SK-N-SH (cell line): ENCODE results near the gene PRPF40A. TPM values are rescaled to one million over a fixed set of nuclear protein-coding genes. Genes with fewer than 3 reads are reported as not detected.
A peak's percentile ranks its signal among the peaks of the same experiment; 100 is the strongest.

Experiments used
- CTCF ChIA-PET: fragments of 300-600, 350-600 bp; formaldehyde crosslinking; extraction: SDS; loops from one replicate; lab custom pipeline; 2021; lab: Yijun Ruan, JAX
- POLR2A ChIA-PET: fragments of 350-600 bp; sonication (Branson Sonifier 250); formaldehyde crosslinking; extraction: SDS; loops from one replicate; lab custom pipeline; 2020; ENCODE audit warnings: antibody characterized with exemption, inconsistent platforms; lab: Yijun Ruan, JAX
- DNase-seq: peaks from one replicate; pipeline ENCODE4 v3.0.0; 2012
- H2AFZ ChIP-seq: fragments of 200-600 bp; sonication (generic); 2 replicates; pipeline ENCODE4 v1.8.1; 2016; ENCODE audit warnings: antibody characterized with exemption, mild to moderate bottlenecking, low read depth
- H3F3A ChIP-seq: fragments of 200-600 bp; sonication (generic); replicated peaks from 2 replicates; pipeline ENCODE3; 2016; ENCODE audit warnings: antibody characterized with exemption, mild to moderate bottlenecking; ENCODE audit not compliant: insufficient read depth
- H3K27ac ChIP-seq, 2 experiments: fragments of 200-500 bp in 1 of 2; fragments of 200-600 bp in 1 of 2; sonication (Bioruptor generic) in 1 of 2; sonication (generic), shearing (Covaris generic) in 1 of 2; 2 replicates each; pipeline versions ENCODE4 v1.5.1 to v1.6.1; 2014 to 2016; ENCODE audit warnings: low read depth in 2 of 2, inconsistent platforms in 1 of 2, low read length in 1 of 2, mild to moderate bottlenecking in 1 of 2, mixed read lengths in 1 of 2
- H3K27me3 ChIP-seq: fragments of 200-600 bp; sonication (generic), shearing (Covaris generic); 2 replicates; pipeline ENCODE4 v1.6.1; 2016; ENCODE audit warnings: mixed run types; ENCODE audit not compliant: insufficient read depth
- H3K36me3 ChIP-seq, 2 experiments: fragments of 200-500 bp in 1 of 2; fragments of 200-600 bp in 1 of 2; sonication (Bioruptor generic) in 1 of 2; sonication (generic) in 1 of 2; replicated peaks in 1 of 2; 2 replicates each; pipeline versions ENCODE3 to v1.5.1; 2014 to 2016; ENCODE audit warnings: low read length in 1 of 2, mild to moderate bottlenecking in 1 of 2; ENCODE audit not compliant: insufficient read depth in 2 of 2, control insufficient read depth in 1 of 2
- H3K4me1 ChIP-seq, 2 experiments: fragments of 200-500 bp in 1 of 2; fragments of 200-600 bp in 1 of 2; sonication (Bioruptor generic) in 1 of 2; sonication (generic), shearing (Covaris generic) in 1 of 2; 2 replicates each; pipeline versions ENCODE4 v1.5.1 to v1.6.1; 2014 to 2016; ENCODE audit warnings: low read depth in 1 of 2, low read length in 1 of 2, mixed run types in 1 of 2; ENCODE audit not compliant: insufficient read depth in 2 of 2, control insufficient read depth in 1 of 2
- H3K4me2 ChIP-seq: fragments of 200-600 bp; sonication (generic), shearing (Covaris generic); 2 replicates; pipeline ENCODE4 v1.6.1; 2017; ENCODE audit warnings: mixed run types
- H3K4me3 ChIP-seq, 2 experiments: fragments of 200-500 bp in 1 of 2; fragments of 200-600 bp in 1 of 2; sonication (Bioruptor generic) in 1 of 2; sonication (generic), shearing (Covaris generic) in 1 of 2; 2 replicates each; pipeline versions ENCODE4 v1.5.1 to v1.8.1; 2014 to 2016; ENCODE audit warnings: low read depth in 2 of 2, inconsistent platforms in 1 of 2, low read length in 1 of 2, mild to moderate bottlenecking in 1 of 2, mixed read lengths in 1 of 2, moderate library complexity in 1 of 2
- H3K79me2 ChIP-seq: fragments of 200-600 bp; sonication (generic); 2 replicates; pipeline ENCODE4 v1.8.1; 2017; ENCODE audit warnings: mild to moderate bottlenecking; ENCODE audit not compliant: insufficient read depth
- H3K9ac ChIP-seq: fragments of 200-600 bp; sonication (generic); 2 replicates; pipeline ENCODE4 v1.6.1; 2017; ENCODE audit warnings: mixed run types
- H3K9me2 ChIP-seq: fragments of 200-600 bp; sonication (generic); 2 replicates; pipeline ENCODE4 v1.6.1; 2017; ENCODE audit warnings: mixed run types
- H3K9me3 ChIP-seq: fragments of 200-600 bp; sonication (generic); 2 replicates; pipeline ENCODE4 v1.6.1; 2017; ENCODE audit warnings: mixed run types, mild to moderate bottlenecking, moderate library complexity
- H4K20me1 ChIP-seq: fragments of 200-600 bp; sonication (generic); 2 replicates; pipeline ENCODE4 v1.6.1; 2017; ENCODE audit warnings: mild to moderate bottlenecking, mixed run types; ENCODE audit not compliant: insufficient read depth
- EP300 ChIP-seq, 2 experiments: IDR thresholded peaks; 2 replicates each; pipeline versions ENCODE4 v1.4.0 to v1.6.1; 2012; ENCODE audit warnings: borderline replicate concordance in 1 of 2, low read depth in 1 of 2, low read length in 1 of 2
- EZH2phosphoT487 ChIP-seq: fragments of 200-600 bp; sonication (generic); IDR thresholded peaks from 2 replicates; pipeline ENCODE4 v1.6.1; 2017; ENCODE audit warnings: low read depth, mixed run types, mild to moderate bottlenecking, antibody characterized with exemption, moderate library complexity, borderline replicate concordance
- FOSL2 ChIP-seq: IDR thresholded peaks from 2 replicates; pipeline ENCODE4 v1.4.0; 2012; ENCODE audit warnings: low read depth, mild to moderate bottlenecking, moderate library complexity, borderline replicate concordance
- FOXJ3 ChIP-seq: sonication (generic); formaldehyde crosslinking; IDR thresholded peaks from 2 replicates; pipeline ENCODE4 v1.5.1; 2020; ENCODE audit warnings: mild to moderate bottlenecking, missing genetic modification reagents
- FOXM1 ChIP-seq: IDR thresholded peaks from 2 replicates; pipeline ENCODE4 v1.4.0; 2012; ENCODE audit warnings: low read depth, mild to moderate bottlenecking
- GATA2 ChIP-seq: sonication (generic); formaldehyde crosslinking; IDR thresholded peaks from 2 replicates; pipeline ENCODE4 v1.5.0; 2020; ENCODE audit warnings: mild to moderate bottlenecking, missing genetic modification reagents
- IRF3 ChIP-seq: fragments of 150-350 bp; IDR thresholded peaks from 2 replicates; pipeline ENCODE4 v1.6.1; 2016; ENCODE audit warnings: mild to moderate bottlenecking, low read depth, low read length
- JUND ChIP-seq: IDR thresholded peaks from 2 replicates; pipeline ENCODE4 v1.4.0; 2012
- MAX ChIP-seq: IDR thresholded peaks from 2 replicates; pipeline ENCODE4 v1.4.0; 2012; ENCODE audit warnings: low read depth
- NFIC ChIP-seq: IDR thresholded peaks from 2 replicates; pipeline ENCODE4 v1.4.0; 2012; ENCODE audit warnings: borderline replicate concordance
- RCOR1 ChIP-seq: fragments of 150-350 bp; IDR thresholded peaks from 2 replicates; pipeline ENCODE4 v1.6.1; 2017; ENCODE audit warnings: antibody characterized with exemption, low read length
- SMC3 ChIP-seq: IDR thresholded peaks from 2 replicates; pipeline ENCODE4 v1.6.1; 2012; ENCODE audit warnings: low read depth, low read length, improper control_type of control experiment
- TCF12 ChIP-seq: IDR thresholded peaks from 2 replicates; pipeline ENCODE4 v1.4.0; 2012
- USF1 ChIP-seq: IDR thresholded peaks from 2 replicates; pipeline ENCODE4 v1.4.0; 2012; ENCODE audit warnings: low read depth, borderline replicate concordance
- WGBS: methylation state at CpG from one replicate; pipeline ENCODE4 v1.1.6; 2017; ENCODE audit warnings: low lambda C conversion rate; 5-methylcytosine and 5-hydroxymethylcytosine counted together
- polyA plus RNA-seq, 3 experiments: library from polyadenylated mRNA; depleted of rRNA; stranded (reverse); fragments of >200 nt; gene quantifications; 2 replicates each; pipeline ENCODE4 v1.2.3, GENCODE V29; 2012

Gene PRPF40A
- polyA plus RNA-seq, 1 of the 3 experiments (the other 2 are of a cell fraction) = 55.8 TPM

- no peaks in the 10 kb centered on the region for H3K9me2 ChIP-seq
- H3K4me3 ChIP-seq = no peak overlapping the region
- no peaks in the 10 kb centered on the region for H3K79me2 ChIP-seq
- no peak for TF ChIP-seq IRF3
- TF ChIP-seq GATA2 (CRISPR knock-in tag) = no peak
- peak; percentile 50; the same call in 1 of the 2 replicates for TF ChIP-seq TCF12
- peak; percentile 13; the same call in 1 of the 2 replicates for TF ChIP-seq FOSL2
- TF ChIP-seq, all 33 proteins: peak for 2
- Histone ChIP-seq H3K4me1 (peaks cover 9 to 12% of the 10 kb centered on the region in 2 experiments; a peak in 3 of 4 replicates), H3K4me2 (no peak overlapping the region), H3F3A (no peaks in the 10 kb centered on the region), H3K27me3 (no peaks in the 10 kb centered on the region), H3K9me3 (no peaks in the 10 kb centered on the region), H4K20me1 (no peaks in the 10 kb centered on the region), H3K9ac (no peak overlapping the region), H2AFZ (no peak overlapping the region), H3K36me3 (peaks cover 12 to 29% of the 10 kb centered on the region in 2 experiments), H3K27ac (peak overlapping the region in 1 of 2 experiments; percentile 22; a peak in 1 of 4 replicates)
- DNase-seq = no peak
- ChIA-PET POLR2A (no interaction called here), CTCF (interaction anchor here (1.4 kb wide), 1 partner anchor 13 kb away, joined by 3 read pairs; no protein-coding TSS in a partner anchor)
- WGBS = 73% methylated on average over 2 of the region's 2 CpGs
Observed at GRCh38 chr2:152613235-152613634, 104.0 kb downstream of the PRPF40A start.

- H4K20me1 ChIP-seq = no peaks in the 10 kb centered on the region
- peak overlapping the region; percentile 10; the same call in 1 of the 2 replicates for H3K4me2 ChIP-seq
- H3F3A ChIP-seq = peaks cover 5% of the 10 kb centered on the region
- peaks cover 2 to 9% of the 10 kb centered on the region in 2 experiments; a peak in 3 of 4 replicates for H3K4me1 ChIP-seq
- H3K27me3 ChIP-seq = no peaks in the 10 kb centered on the region
- H3K9me3 ChIP-seq = no peaks in the 10 kb centered on the region
- no peak overlapping the region for H3K9ac ChIP-seq
- POLR2A ChIA-PET = no interaction called here
- CTCF ChIA-PET = no interaction called here
- TF ChIP-seq TCF12 (peak; percentile 44), JUND (peak; percentile 34; the same call in 1 of the 2 replicates), MAX (no peak)
- H3K4me3 ChIP-seq = no peak overlapping the region
- DNase-seq = no peak
- no peak overlapping the region for H2AFZ ChIP-seq
- no peak overlapping the region for H3K27ac ChIP-seq
- peaks cover 11 to 17% of the 10 kb centered on the region in 2 experiments for H3K36me3 ChIP-seq
- no peaks in the 10 kb centered on the region for H3K9me2 ChIP-seq
- WGBS = 82% methylated on average over 5 of the region's 5 CpGs
- no peaks in the 10 kb centered on the region for H3K79me2 ChIP-seq
Observed at GRCh38 chr2:152611458-152612231, 105.6 kb downstream of the PRPF40A start.

- Histone ChIP-seq H3F3A (peaks cover 5% of the 10 kb centered on the region), H2AFZ (no peak overlapping the region), H3K27ac (no peak overlapping the region)
- ChIA-PET POLR2A (no interaction called here), CTCF (interaction anchor here (0.7 kb wide), 1 partner anchor 30 kb away, joined by 3 read pairs; no protein-coding TSS in a partner anchor)
- TF ChIP-seq FOXM1 = no peak
- no peak for TF ChIP-seq RCOR1
- no peak for TF ChIP-seq EP300 (IDR thresholded peaks at IDR 0.05; ENCODE audit: borderline replicate concordance in 1 of 2, low read depth in 1 of 2, low read length in 1 of 2)
- TF ChIP-seq TCF12 = no peak
- no peak for TF ChIP-seq USF1
- no peak for TF ChIP-seq IRF3
- no peak for TF ChIP-seq EZH2phosphoT487
- no peak for TF ChIP-seq FOXJ3
- no peak for TF ChIP-seq GATA2 (CRISPR knock-in tag)
- TF ChIP-seq FOSL2 = no peak
- no peak for TF ChIP-seq NFIC
- no peak for TF ChIP-seq JUND
- TF ChIP-seq SMC3 = no peak
- TF ChIP-seq, all 33 proteins: peak for 0
- Histone ChIP-seq H3K4me3 (no peak overlapping the region), H3K9me2 (no peaks in the 10 kb centered on the region), H3K4me1 (peaks cover 2 to 9% of the 10 kb centered on the region in 2 experiments; a peak in 3 of 4 replicates), H3K9ac (no peak overlapping the region), H3K79me2 (no peaks in the 10 kb centered on the region), H3K4me2 (no peak overlapping the region), H3K27me3 (no peaks in the 10 kb centered on the region), H3K36me3 (peaks cover 4 to 11% of the 10 kb centered on the region in 2 experiments), H4K20me1 (no peaks in the 10 kb centered on the region), H3K9me3 (no peaks in the 10 kb centered on the region)
- DNase-seq = no peak
- WGBS = 94% methylated on average over 1 of the region's 1 CpG
Observed at GRCh38 chr2:152609699-152610098, 107.6 kb downstream of the PRPF40A start.
